ENCODE data around the gene GID4. TPM values are rescaled to one million over a fixed set of nuclear protein-coding genes. Genes with fewer than 3 reads are reported as not detected.

The GID4 gene
- total RNA-seq, 4 donors from 2014 or later = 3.0 to 14.0 (median 10.9) TPM

GRCh38 chr17:18070861-18071340, 31.7 kb downstream of the GID4 start:
- Histone ChIP-seq H3K27ac (no peak overlapping the region), H3K4me1 (no peaks in the 10 kb centered on the region), H3K4me3 (no peak overlapping the region), H3K9me3 (no peaks in the 10 kb centered on the region), H3K36me3 (peaks cover 0 to 1% (median 0%) of the 10 kb centered on the region in 3 donors), H3K27me3 (no peaks in the 10 kb centered on the region)
- TF ChIP-seq POLR2A (IDR thresholded peaks at IDR 0.05) (no peak), CTCF (IDR thresholded peaks at IDR 0.05) (no peak)
- DNase-seq = no peak

GRCh38 chr17:18071751-18072150, 32.5 kb downstream of the GID4 start:
- no peak overlapping the region for H3K27ac ChIP-seq
- H3K4me3 ChIP-seq = no peak overlapping the region
- no peaks in the 10 kb centered on the region for H3K4me1 ChIP-seq
- no peak for DNase-seq
- no peaks in the 10 kb centered on the region for H3K36me3 ChIP-seq
- H3K27me3 ChIP-seq = no peaks in the 10 kb centered on the region
- no peaks in the 10 kb centered on the region for H3K9me3 ChIP-seq
- TF ChIP-seq CTCF (IDR thresholded peaks at IDR 0.05) (no peak), POLR2A (IDR thresholded peaks at IDR 0.05) (no peak)

- DNase-seq = no peak
- Histone ChIP-seq H3K9me3 (no peaks in the 10 kb centered on the region), H3K27me3 (no peaks in the 10 kb centered on the region), H3K4me1 (no peaks in the 10 kb centered on the region), H3K27ac (no peak overlapping the region), H3K4me3 (no peak overlapping the region), H3K36me3 (no peaks in the 10 kb centered on the region)
- TF ChIP-seq CTCF (IDR thresholded peaks at IDR 0.05) (no peak), POLR2A (IDR thresholded peaks at IDR 0.05) (no peak)
Observed at GRCh38 chr17:18074566-18075272, 35.5 kb downstream of the GID4 start.

- no peak overlapping the region for H3K4me3 ChIP-seq
- H3K27me3 ChIP-seq = no peaks in the 10 kb centered on the region
- no peak for DNase-seq
- no peaks in the 10 kb centered on the region for H3K36me3 ChIP-seq
- TF ChIP-seq POLR2A (IDR thresholded peaks at IDR 0.05) = no peak
- TF ChIP-seq CTCF (IDR thresholded peaks at IDR 0.05) = no peak
- no peaks in the 10 kb centered on the region for H3K4me1 ChIP-seq
- H3K27ac ChIP-seq = no peak overlapping the region
- no peaks in the 10 kb centered on the region for H3K9me3 ChIP-seq
Observed at GRCh38 chr17:18076936-18077335, 37.7 kb downstream of the GID4 start.

GRCh38 chr17:18079543-18079942, 40.3 kb downstream of the GID4 start:
- Histone ChIP-seq H3K27ac (no peak overlapping the region), H3K36me3 (no peaks in the 10 kb centered on the region), H3K4me1 (no peaks in the 10 kb centered on the region), H3K9me3 (no peaks in the 10 kb centered on the region), H3K27me3 (no peaks in the 10 kb centered on the region), H3K4me3 (no peak overlapping the region)
- no peak for DNase-seq
- TF ChIP-seq POLR2A (IDR thresholded peaks at IDR 0.05) (no peak), CTCF (IDR thresholded peaks at IDR 0.05) (no peak)

All from Peyer's patch (tissue), 4 donors.